Activated naive CD4-positive, alpha-beta T cell treated with anti-CD3 and anti-CD28 coated beads, Interleukin-2, amount 10 ng/mL, durations not matched to agents 5 hours and 36 hours (primary cell): Measurements from ENCODE around the gene FAM13A. TPM values are rescaled to one million over a fixed set of nuclear protein-coding genes. Genes with fewer than 3 reads are reported as not detected.

Experiments used
- total RNA-seq, 2 experiments: library from RNA; stranded (reverse); gene quantifications; one replicate each; pipeline ENCODE4 v1.2.3, GENCODE V29; 2021

Gene FAM13A
- total RNA-seq = 100 to 1,000 TPM; 103 to 104 TPM

GRCh38 chr4:89056953-89057398 is at the start of gene FAM13A:
FAM13A (minus strand) TSS chr4:89057185; CDS start chr4:89056964, 221 bp downstream.

GRCh38 chr4:88697588-88698329 is 359.2 kb downstream of the FAM13A start, which contains the start of gene NAP1L5:
NAP1L5 (minus strand) TSS chr4:88697829; CDS start chr4:88697754, 75 bp downstream.

Other genes with a start within 250 kb of the FAM13A start
- gene TIGD2, start 54.3 kb upstream of the FAM13A start, total RNA-seq = 1 to 10 TPM; 5.4 to 5.8 TPM